Muscle layer of duodenum (tissue), 2 donors: ENCODE results near the gene OSBPL1A.

Experiments used
- H3K27ac ChIP-seq: one replicate; pipeline ENCODE4 v1.7.0; 2013; ENCODE audit warnings: mild to moderate bottlenecking, low read length
- H3K27me3 ChIP-seq: one replicate; pipeline ENCODE4 v1.7.0; 2013; ENCODE audit warnings: low read depth, mild to moderate bottlenecking, control low read depth, low read length
- H3K36me3 ChIP-seq, 2 donors: one replicate each; pipeline ENCODE4 v1.7.0; 2013; ENCODE audit warnings: low read length in 2 of 2, control low read depth in 1 of 2, mild to moderate bottlenecking in 1 of 2; ENCODE audit not compliant: insufficient read depth in 2 of 2, control insufficient read depth in 1 of 2
- H3K4me1 ChIP-seq, 2 donors: one replicate each; pipeline ENCODE4 v1.7.0; 2013; ENCODE audit warnings: low read length in 2 of 2, mild to moderate bottlenecking in 2 of 2, control low read depth in 1 of 2, moderate library complexity in 1 of 2; ENCODE audit not compliant: insufficient read depth in 2 of 2, control insufficient read depth in 1 of 2
- H3K4me3 ChIP-seq, 2 donors: one replicate each; pipeline ENCODE4 v1.7.0; 2013; ENCODE audit warnings: low read length in 2 of 2, low read depth in 1 of 2, mild to moderate bottlenecking in 1 of 2
- H3K9me3 ChIP-seq, 2 donors: one replicate each; pipeline ENCODE4 v1.7.0; 2013; ENCODE audit warnings: low read length in 2 of 2, control low read depth in 1 of 2, mild to moderate bottlenecking in 1 of 2; ENCODE audit not compliant: control insufficient read depth in 1 of 2
- donor health status: healthy.

Gene OSBPL1A

DNA sequence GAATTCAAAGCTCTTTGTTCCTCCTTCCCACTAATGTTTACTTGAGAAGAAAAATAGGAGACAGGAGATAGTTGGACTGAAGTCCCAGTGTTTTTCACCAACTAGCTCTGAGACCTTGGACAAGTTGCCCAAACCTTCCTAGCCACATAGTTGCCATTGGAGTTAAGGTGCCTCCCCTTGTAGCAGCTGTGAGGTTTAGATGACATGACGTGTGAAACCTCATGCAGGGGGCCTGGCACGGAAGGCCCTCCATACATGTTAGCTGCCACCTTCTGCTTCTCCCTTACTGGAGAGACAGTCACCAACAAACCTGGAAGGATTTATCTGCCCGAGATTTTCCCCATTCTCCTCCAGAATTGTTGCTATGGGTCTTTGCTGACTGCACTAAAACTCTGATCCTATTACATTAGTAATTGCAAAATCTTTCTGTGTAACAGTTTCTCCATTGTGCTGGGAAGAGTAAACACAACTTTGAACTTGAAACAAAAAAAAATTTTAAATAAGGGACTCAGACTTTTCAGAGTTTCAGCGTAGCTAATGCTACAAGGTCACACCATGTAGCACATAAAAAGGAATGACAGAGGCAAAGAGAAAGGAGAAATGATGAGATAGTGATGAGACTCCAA lies 282.6 kb downstream of the OSBPL1A start:
- Histone ChIP-seq H3K27me3 (no peaks in the 10 kb centered on the region), H3K9me3 (no peaks in the 10 kb centered on the region), H3K36me3 (peaks cover 4 to 6% of the 10 kb centered on the region in 2 donors), H3K27ac (no peak overlapping the region), H3K4me3 (no peak overlapping the region), H3K4me1 (peaks cover 0 to 3% of the 10 kb centered on the region in 2 donors)

DNA sequence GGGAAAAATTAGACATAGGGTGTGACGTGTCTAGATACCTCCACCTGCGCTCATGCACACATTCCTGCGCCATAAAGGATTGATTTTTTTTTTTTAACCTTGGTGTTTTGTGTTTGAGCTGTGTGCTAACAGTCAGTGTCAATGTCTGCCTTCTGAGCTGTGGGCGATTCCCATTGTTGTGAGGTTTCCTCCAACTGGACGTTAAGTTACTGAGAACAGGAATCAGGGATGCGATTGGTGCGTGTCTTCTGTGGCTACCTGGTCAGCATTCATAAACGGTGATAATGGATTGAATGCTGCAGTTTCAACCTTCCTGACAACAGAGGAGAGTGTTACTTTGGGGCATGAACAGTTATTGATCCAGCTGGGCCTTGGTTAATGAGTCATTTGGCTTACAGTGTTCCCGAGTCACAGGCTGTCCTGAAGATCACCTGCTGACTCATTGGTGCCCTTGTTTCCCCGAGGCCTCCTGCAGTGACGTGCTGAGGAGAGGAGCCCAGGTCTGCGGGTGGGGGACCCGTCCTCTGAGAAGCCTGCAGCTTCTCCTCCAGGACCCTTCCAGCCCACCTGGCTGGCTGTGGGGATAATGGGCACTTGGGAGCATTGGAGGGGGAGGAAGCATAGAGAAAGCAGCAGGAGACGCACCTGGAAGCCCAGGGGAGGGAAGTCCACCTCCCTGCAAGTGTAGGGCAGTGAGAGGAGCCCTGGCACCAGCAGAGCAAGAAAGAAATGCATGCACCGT lies 284.6 kb downstream of the OSBPL1A start:
- Histone ChIP-seq H3K36me3 (peaks cover 4 to 6% of the 10 kb centered on the region in 2 donors), H3K27ac (no peak overlapping the region)

DNA sequence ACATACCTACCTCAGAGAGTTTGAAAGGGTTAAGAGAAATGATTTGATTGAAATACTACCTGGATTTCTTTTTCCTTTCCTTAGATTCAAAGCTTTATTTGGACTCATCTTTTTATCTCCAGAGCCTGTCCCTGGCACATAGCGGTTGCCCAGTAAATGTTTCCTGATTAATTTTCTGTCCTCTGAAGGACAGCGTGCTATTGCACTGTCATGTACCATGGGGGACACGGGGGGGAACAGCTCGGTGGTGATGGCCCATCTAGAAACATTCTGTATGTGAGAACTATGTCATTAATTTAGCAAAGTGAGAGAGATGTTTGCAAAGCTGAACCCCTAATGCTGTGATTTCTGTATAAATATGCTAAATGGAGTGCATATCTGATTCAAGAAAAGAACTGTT lies 285.2 kb downstream of the OSBPL1A start:
- no peaks in the 10 kb centered on the region for H3K27me3 ChIP-seq
- H3K9me3 ChIP-seq = no peaks in the 10 kb centered on the region
- no peak overlapping the region for H3K27ac ChIP-seq
- peaks cover 4 to 6% of the 10 kb centered on the region in 2 donors for H3K36me3 ChIP-seq
- no peak overlapping the region for H3K4me3 ChIP-seq
- H3K4me1 ChIP-seq = peaks cover 0 to 3% of the 10 kb centered on the region in 2 donors

More for the DNA sequence above, 284.6 kb downstream of the OSBPL1A start:
- Histone ChIP-seq H3K4me3 (no peak overlapping the region), H3K9me3 (no peaks in the 10 kb centered on the region), H3K4me1 (peaks cover 0 to 3% of the 10 kb centered on the region in 2 donors), H3K27me3 (no peaks in the 10 kb centered on the region)
